Breast epithelium (tissue), 3 donors: ENCODE results near the gene EPM2AIP1.

Source experiments
- CTCF ChIP-seq, 3 donors: fragments of 450-650 bp; IDR thresholded peaks; one replicate each; pipeline ENCODE4 v1.5.1; 2016 to 2017; ENCODE audit warnings: antibody characterized with exemption in 3 of 3, mild to moderate bottlenecking in 3 of 3, moderate library complexity in 3 of 3
- POLR2A ChIP-seq: fragments of 450-650 bp; IDR thresholded peaks from one replicate; pipeline ENCODE4 v1.6.1; 2016; ENCODE audit warnings: antibody characterized with exemption, mild to moderate bottlenecking, moderate library complexity
- POLR2AphosphoS5 ChIP-seq, 3 donors: sonication (generic); formaldehyde crosslinking; IDR thresholded peaks; one replicate each; pipeline ENCODE4 v1.6.1; 2017; ENCODE audit warnings: antibody characterized with exemption in 3 of 3

GRCh38 chr3:37031096-37031682 lies 38.3 kb upstream of the EPM2AIP1 start:
- TF ChIP-seq POLR2AphosphoS5 (IDR thresholded peaks at IDR 0.05) (no peak), CTCF (IDR thresholded peaks at IDR 0.05) (no peak), POLR2A (no peak)
